HuH-7.5 (cell line): Measurements from ENCODE around the gene SETMAR.

ENCODE experiments used
- DNase-seq: peaks from one replicate; pipeline ENCODE4 v3.0.0; 2011; ENCODE audit warnings: low spot score

Gene SETMAR

GRCh38 chr3:4351164-4351855, 48.1 kb downstream of the SETMAR start:
- DNase-seq: no peak

GRCh38 chr3:4351872-4352271, 48.7 kb downstream of the SETMAR start:
- no peak for DNase-seq

- no peak for DNase-seq
Measured at GRCh38 chr3:4355401-4356219, 52.4 kb downstream of the SETMAR start.

- DNase-seq: no peak
Measured at GRCh38 chr3:4356220-4356540, 53.0 kb downstream of the SETMAR start.

GRCh38 chr3:4356546-4357410, 53.6 kb downstream of the SETMAR start:
- DNase-seq: no peak

GRCh38 chr3:4358273-4358672, 55.1 kb downstream of the SETMAR start:
- DNase-seq: no peak

GRCh38 chr3:4359805-4360502, 56.8 kb downstream of the SETMAR start:
- no peak for DNase-seq

- no peak for DNase-seq
Measured at GRCh38 chr3:4360817-4361216, 57.6 kb downstream of the SETMAR start.

GRCh38 chr3:4362523-4362922, 59.4 kb downstream of the SETMAR start:
- DNase-seq: no peak
